HS-5 (cell line): ENCODE data around the gene ZNF385D.

Source experiments
- DNase-seq: peaks from one replicate; pipeline ENCODE4 v3.0.0-alpha.2; 2012; ENCODE audit warnings: low read depth

The ZNF385D gene

GRCh38 chr3:21377071-21377769, 373.8 kb downstream of the ZNF385D start:
- no peak for DNase-seq

DNA sequence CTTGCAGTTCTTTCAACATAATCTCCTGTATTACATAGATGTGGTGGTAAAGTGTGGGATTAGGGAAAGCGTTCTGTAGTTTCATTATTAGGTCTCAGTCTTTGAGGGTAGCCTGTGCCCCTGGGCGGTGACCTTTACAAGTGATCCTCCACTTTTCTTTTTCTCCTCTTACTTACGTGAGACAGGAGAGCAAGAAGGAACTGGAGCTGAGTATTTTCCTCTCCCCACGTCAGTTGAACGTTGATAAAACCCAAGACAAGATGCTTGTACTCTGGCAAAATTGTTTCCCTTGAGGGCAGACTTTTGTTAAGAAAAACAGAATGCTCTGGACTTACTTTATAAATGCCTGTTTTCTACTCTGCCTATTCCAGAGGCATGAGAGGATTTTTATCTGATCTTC, 378.7 kb downstream of the ZNF385D start:
- no peak for DNase-seq
